Esophagus squamous epithelium (tissue), 5 donors: Measurements from ENCODE around the gene SRC. TPM values are rescaled to one million over a fixed set of nuclear protein-coding genes. Genes with fewer than 3 reads are reported as not detected.
A peak's percentile ranks its signal among the peaks of the same experiment; 100 is the strongest.

Source experiments
- DNase-seq: peaks from one replicate; lab custom pipeline; 2025; lab: John Stamatoyannopoulos, UW
- H3K27ac ChIP-seq, 4 donors: fragments of 200-600 bp; sonication (generic); one replicate each; pipeline ENCODE4 v1.5.1; 2016 to 2019; ENCODE audit warnings: mild to moderate bottlenecking in 1 of 4
- H3K27me3 ChIP-seq, 4 donors: fragments of 200-600 bp; sonication (generic); 1 replicate in 3 of 4; 2 replicates in 1 of 4; pipeline versions ENCODE4 v1.5.1 to v1.6.0; 2017 to 2021; ENCODE audit warnings: antibody characterized with exemption in 1 of 4
- H3K36me3 ChIP-seq, 3 donors: fragments of 200-600 bp; sonication (generic); one replicate each; pipeline ENCODE4 v1.5.1; 2016 to 2019
- H3K4me1 ChIP-seq, 3 donors: fragments of 200-600 bp; sonication (generic); one replicate each; pipeline ENCODE4 v1.5.1; 2017 to 2019
- H3K4me3 ChIP-seq, 4 donors: fragments of 200-600 bp; sonication (generic); 1 replicate in 3 of 4; 2 replicates in 1 of 4; pipeline ENCODE4 v1.5.1; 2016 to 2019; ENCODE audit warnings: mild to moderate bottlenecking in 2 of 4, moderate library complexity in 1 of 4
- H3K9me3 ChIP-seq, 3 donors: fragments of 200-600 bp; sonication (generic); one replicate each; pipeline ENCODE4 v1.5.1; 2016 to 2019
- CTCF ChIP-seq, 6 experiments: fragments of 450-650 bp in 4 of 6; fragments of 200-600 bp in 2 of 6; sonication (generic) in 2 of 6; IDR thresholded peaks; one replicate each; pipeline ENCODE4 v1.5.1; 2016 to 2019; ENCODE audit warnings: antibody characterized with exemption in 6 of 6, mild to moderate bottlenecking in 4 of 6, moderate library complexity in 4 of 6
- POLR2A ChIP-seq, 4 donors: fragments of 450-650 bp; IDR thresholded peaks; one replicate each; pipeline ENCODE4 v1.6.1; 2017; ENCODE audit warnings: antibody characterized with exemption in 4 of 4, mild to moderate bottlenecking in 4 of 4, moderate library complexity in 3 of 4
- WGBS, 2 donors: methylation state at CpG; one replicate each; pipeline ENCODE4 v1.1.5; 2018; 5-methylcytosine and 5-hydroxymethylcytosine counted together
- intact Hi-C: fragments of 100-400 bp; cut with DNase I; formaldehyde crosslinking; loops from one replicate; pipeline ENCODE4 v1.15.0; 2022
- total RNA-seq, 4 donors: library from RNA; depleted of rRNA; stranded (reverse); fragments of >200 nt; gene quantifications; one replicate each; pipeline ENCODE4 v1.1.0, GENCODE V29; 2016
- donor health status: DM: yes; HTN: yes; CAD: no.

The SRC gene
- total RNA-seq = 10 to 100 TPM; 32.4 to 46.5 (median 39.0) TPM

- intact Hi-C loops = no loop called here
- H3K4me1 ChIP-seq = peaks cover 27 to 72% (median 56%) of the 10 kb centered on the region in 3 donors
- DNase-seq = no peak
- H3K27me3 ChIP-seq = peaks cover 0 to 19% (median 0%) of the 10 kb centered on the region in 4 donors
- no peaks in the 10 kb centered on the region for H3K9me3 ChIP-seq
- 6 to 29% methylated on average over 10 to 33 of the region's 63 CpGs for WGBS, 2 donors
- peaks cover 0 to 12% (median 0%) of the 10 kb centered on the region in 3 donors for H3K36me3 ChIP-seq
- H3K4me3 ChIP-seq = peak within 1 kb of the TSS; percentile 57 to 92 (median 86)
- TF ChIP-seq POLR2A (IDR thresholded peaks at IDR 0.05) (peak in 2 of 4 donors; percentile 61 to 63), CTCF (IDR thresholded peaks at IDR 0.05) (no peak)
- H3K27ac ChIP-seq = peak within 1 kb of the TSS; percentile 92 to 97 (median 94)
Observed at GRCh38 chr20:37345339-37346235, at the start of gene SRC. SRC (plus strand) TSS chr20:37346140; CDS start chr20:37384154, 38,014 bp downstream.

- TF ChIP-seq POLR2A (IDR thresholded peaks at IDR 0.05) (no peak), CTCF (IDR thresholded peaks at IDR 0.05) (no peak)
- DNase-seq = no peak
- no peaks in the 10 kb centered on the region for H3K27me3 ChIP-seq
- intact Hi-C loops = no loop called here
- peaks cover 4 to 53% (median 7%) of the 10 kb centered on the region in 3 donors for H3K36me3 ChIP-seq
- WGBS, 2 donors = 6 to 8% methylated on average over 2 of the region's 2 CpGs
- no peak overlapping the region for H3K4me3 ChIP-seq
- peaks cover 41 to 86% (median 42%) of the 10 kb centered on the region in 3 donors for H3K4me1 ChIP-seq
- H3K9me3 ChIP-seq = no peaks in the 10 kb centered on the region
- peak overlapping the region; percentile 62 to 90 (median 86) for H3K27ac ChIP-seq
Observed at GRCh38 chr20:37296371-37296770, 49.6 kb upstream of the SRC start.

- H3K27me3 ChIP-seq = no peaks in the 10 kb centered on the region
- no peak overlapping the region for H3K4me3 ChIP-seq
- peaks cover 41 to 78% (median 42%) of the 10 kb centered on the region in 3 donors for H3K4me1 ChIP-seq
- WGBS, 2 donors = 62 to 73% methylated on average over 13 of the region's 13 CpGs
- peaks cover 7 to 54% (median 11%) of the 10 kb centered on the region in 3 donors for H3K36me3 ChIP-seq
- no peak for TF ChIP-seq POLR2A (IDR thresholded peaks at IDR 0.05)
- TF ChIP-seq CTCF (IDR thresholded peaks at IDR 0.05) = no peak
- DNase-seq = no peak
- H3K27ac ChIP-seq = peak overlapping the region; percentile 62 to 90 (median 86)
- H3K9me3 ChIP-seq = no peaks in the 10 kb centered on the region
- intact Hi-C loops = no loop called here
Observed at GRCh38 chr20:37297066-37297736, 48.7 kb upstream of the SRC start.

- intact Hi-C loops = no loop called here
- Histone ChIP-seq H3K36me3 (peaks cover 7 to 54% (median 12%) of the 10 kb centered on the region in 3 donors), H3K27me3 (no peaks in the 10 kb centered on the region), H3K4me1 (peaks cover 41 to 77% (median 42%) of the 10 kb centered on the region in 3 donors), H3K9me3 (no peaks in the 10 kb centered on the region), H3K27ac (peak overlapping the region in 3 of 4 donors; percentile 62 to 90 (median 85)), H3K4me3 (no peak overlapping the region)
- 53 to 65% methylated on average over 6 of the region's 6 CpGs for WGBS, 2 donors
- TF ChIP-seq CTCF (IDR thresholded peaks at IDR 0.05) = no peak
- no peak for TF ChIP-seq POLR2A (IDR thresholded peaks at IDR 0.05)
- no peak for DNase-seq
Observed at GRCh38 chr20:37298190-37298939, 47.6 kb upstream of the SRC start.
